GM18873 (cell line): ENCODE measurements around the gene TEKT1.
"Not testable (repeated sequence)": the region's sequence is repeated elsewhere in the genome, so short reads cannot be mapped to it uniquely, and the experiment has no call there.

ENCODE experiments used
- ATAC-seq: cut with Tn5 transposase; IDR thresholded peaks from one replicate; pipeline ENCODE4 v1.9.1; 2021; ENCODE audit warnings: mild to moderate bottlenecking, moderate library complexity, moderate number of reproducible peaks; ENCODE audit not compliant: unreplicated experiment, low FRiP score

TEKT1 gene

DNA sequence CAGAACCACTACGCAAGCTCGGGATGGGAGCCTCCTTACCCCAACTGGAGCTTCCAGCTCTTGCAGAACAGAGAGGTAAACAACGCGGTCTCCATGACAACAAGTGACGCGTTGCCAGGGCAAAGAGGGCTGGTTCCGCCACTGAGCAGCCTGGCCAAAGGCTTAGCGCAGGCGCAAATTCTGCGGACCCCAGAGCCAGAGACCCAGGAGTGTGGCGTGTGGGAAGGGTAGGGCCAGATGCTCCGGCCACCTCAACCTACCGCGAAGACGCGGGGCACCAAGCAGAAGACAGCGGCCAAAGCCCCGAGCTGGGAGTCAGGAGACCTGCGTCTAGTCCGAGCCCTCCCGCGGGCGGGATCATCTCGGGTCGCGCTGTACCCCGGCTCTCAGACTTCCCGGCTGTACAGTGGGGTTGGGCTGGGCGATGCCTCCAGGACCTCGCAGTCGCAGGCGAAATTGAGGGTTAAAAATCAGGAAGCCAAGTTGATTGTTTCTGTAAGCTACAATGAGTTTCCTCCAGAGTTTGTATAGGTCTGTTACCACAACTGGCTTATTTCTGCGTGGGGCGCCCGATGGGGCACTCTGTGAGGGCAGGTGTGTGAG is at the start of gene TEKT1:
TEKT1 (minus strand) TSS at position 69 of the 603 bp plus-strand sequence. CDS start 1,353 bp downstream, outside the sequence.
- ATAC-seq = no peak

- not testable (repeated sequence) for ATAC-seq
Observed at GRCh38 chr17:6879221-6879975, 47.9 kb upstream of the TEKT1 start.

- ATAC-seq = not testable (repeated sequence)
Observed at GRCh38 chr17:6875276-6875675, 43.7 kb upstream of the TEKT1 start.

- ATAC-seq = no peak
Observed at GRCh38 chr17:6872936-6873335, 41.4 kb upstream of the TEKT1 start.

- no peak for ATAC-seq
Observed at GRCh38 chr17:6870841-6871240, 39.3 kb upstream of the TEKT1 start.

- ATAC-seq = no peak
Observed at GRCh38 chr17:6868582-6868981, 37.1 kb upstream of the TEKT1 start.

DNA sequence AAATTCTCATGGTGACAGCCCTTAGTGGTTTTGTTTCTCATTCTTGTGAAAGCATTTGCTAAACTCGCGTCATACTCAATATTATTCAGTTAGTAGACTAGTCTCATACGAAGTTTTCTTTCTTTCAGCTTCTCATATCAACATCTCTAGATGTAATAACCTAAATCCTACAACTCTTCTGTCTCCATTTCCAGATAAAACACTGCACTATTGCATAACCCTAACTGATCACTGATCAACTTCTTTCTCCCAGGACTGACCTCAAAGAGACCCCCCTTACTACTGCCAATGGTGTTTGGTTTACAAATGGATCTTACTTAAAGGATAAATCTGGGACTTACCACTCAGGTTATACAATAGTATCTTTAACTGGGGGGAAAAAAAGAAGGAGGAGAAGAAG is 36.3 kb upstream of the TEKT1 start:
- ATAC-seq = no peak

GRCh38 chr17:6862825-6863224 is 31.3 kb upstream of the TEKT1 start:
- ATAC-seq = no peak

DNA sequence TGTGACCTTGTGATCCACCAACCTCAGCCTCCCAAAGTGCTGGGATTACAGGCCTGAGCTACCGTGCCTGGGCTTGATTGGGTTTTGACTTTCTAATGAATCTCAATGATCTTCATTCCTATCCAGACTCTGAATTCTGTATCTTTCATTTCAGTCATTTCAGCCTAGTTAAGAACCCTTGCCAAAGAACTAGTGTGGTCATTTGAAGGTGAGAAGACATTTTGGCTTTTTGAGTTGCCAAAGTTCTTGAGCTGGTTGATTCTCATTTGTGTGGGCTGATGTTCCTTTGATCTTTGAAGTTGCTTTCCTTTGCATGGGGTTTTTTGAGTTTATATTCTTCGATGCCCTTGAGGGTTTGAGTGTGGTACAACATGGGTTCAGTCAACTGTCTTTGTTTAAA is 30.6 kb upstream of the TEKT1 start:
- ATAC-seq = no peak

GRCh38 chr17:6857904-6858303 is 26.4 kb upstream of the TEKT1 start:
- ATAC-seq = no peak

GRCh38 chr17:6857336-6857735 is 25.8 kb upstream of the TEKT1 start:
- no peak for ATAC-seq

DNA sequence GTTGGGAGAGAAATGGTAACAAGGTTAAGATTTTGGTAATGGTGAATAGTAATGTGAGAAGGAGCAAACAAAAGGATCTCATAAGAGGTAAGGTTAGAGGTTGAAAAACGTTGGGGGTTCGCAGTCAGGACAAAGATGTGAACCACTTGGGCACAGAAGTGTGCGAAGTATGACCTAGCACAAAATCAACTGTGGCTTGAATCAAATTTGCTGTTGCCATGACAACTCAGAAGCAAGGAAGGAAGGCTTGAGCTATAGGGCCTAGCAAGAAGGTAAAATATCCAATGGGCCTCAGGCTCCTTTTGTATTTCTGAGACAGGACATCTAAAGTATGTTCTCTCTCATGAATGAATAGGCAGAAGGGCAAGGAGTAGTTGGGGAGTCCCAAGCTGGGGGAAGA is 24.5 kb upstream of the TEKT1 start:
- no peak for ATAC-seq

- ATAC-seq = no peak
Observed at GRCh38 chr17:6853764-6854442, 22.4 kb upstream of the TEKT1 start.

DNA sequence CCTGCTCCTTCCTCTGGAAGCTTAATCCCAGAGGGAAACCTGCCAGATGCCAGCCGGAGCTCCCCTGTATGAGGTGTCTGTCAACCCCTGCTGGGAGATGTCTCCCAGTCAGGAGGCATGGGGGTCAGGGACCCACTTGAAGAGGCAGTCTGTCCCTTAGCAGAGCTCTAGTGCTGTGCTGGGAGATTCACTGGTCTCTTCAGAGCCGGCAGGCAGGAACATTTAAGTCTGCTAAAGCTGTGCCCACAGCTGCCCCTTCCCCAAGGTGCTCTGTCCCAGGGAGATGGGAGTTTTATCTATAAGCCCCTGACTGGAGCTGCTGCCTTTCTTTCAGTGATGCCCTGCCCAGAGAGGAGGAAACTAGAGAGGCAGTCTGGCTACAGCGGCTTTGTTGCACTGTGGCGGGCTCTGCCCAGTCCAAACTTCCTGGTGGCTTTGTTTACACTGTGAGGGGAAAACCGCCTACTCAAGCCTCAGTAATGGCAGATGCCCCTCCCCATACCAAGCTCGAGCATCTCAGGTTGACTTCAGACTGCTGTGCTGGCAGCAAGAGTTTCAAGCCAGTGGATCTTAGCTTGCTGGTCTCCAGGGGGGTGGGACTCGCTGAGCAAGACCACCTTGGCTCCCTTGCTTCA is 17.1 kb upstream of the TEKT1 start:
- not testable (repeated sequence) for ATAC-seq

- ATAC-seq = not testable (repeated sequence)
Observed at GRCh38 chr17:6846138-6846537, 14.6 kb upstream of the TEKT1 start.

- not testable (repeated sequence) for ATAC-seq
Observed at GRCh38 chr17:6844406-6844805, 12.9 kb upstream of the TEKT1 start.

DNA sequence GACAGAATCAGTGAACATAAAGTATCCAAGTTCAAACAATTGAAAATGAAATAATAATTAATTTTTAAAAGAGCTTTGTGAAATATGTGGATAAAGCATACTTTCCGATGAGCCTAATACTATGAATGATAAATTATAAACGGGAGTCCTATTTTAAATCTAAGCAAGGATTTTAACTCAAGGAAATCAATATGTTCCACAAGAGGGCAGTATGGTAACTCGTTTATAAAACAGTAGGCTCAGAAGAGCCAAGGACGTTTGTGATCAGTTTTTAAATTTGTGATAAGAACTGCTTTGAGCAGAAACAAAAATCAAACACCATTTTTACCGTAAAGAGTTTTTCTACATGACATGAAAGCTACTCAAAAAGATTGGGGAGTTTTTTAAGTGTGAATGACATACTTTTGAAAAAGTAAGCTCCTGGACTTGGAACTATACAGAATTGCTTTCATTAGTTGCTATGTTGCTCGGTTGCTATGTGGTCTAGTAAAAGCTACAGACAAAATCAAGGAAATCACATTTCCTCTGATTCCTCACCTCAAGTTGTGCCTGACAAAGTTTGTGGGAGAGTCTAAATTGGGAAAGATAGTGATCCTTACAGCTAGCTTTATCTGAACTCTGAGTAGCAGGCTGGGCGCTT is 11.8 kb upstream of the TEKT1 start:
- no peak for ATAC-seq

GRCh38 chr17:6841769-6842168 is 10.2 kb upstream of the TEKT1 start:
- not testable (repeated sequence) for ATAC-seq

GRCh38 chr17:6830383-6830986 is 1.0 kb downstream of the TEKT1 start:
- ATAC-seq = no peak

GRCh38 chr17:6823011-6823442 is 8.5 kb downstream of the TEKT1 start:
- ATAC-seq = no peak
